Activated CD8-positive, alpha-beta memory T cell treated with anti-CD3 and anti-CD28 coated beads for 4 hours (primary cell): ENCODE data around the gene RCVRN.

Source experiments
- DNase-seq, 2 donors: peaks; one replicate each; pipeline ENCODE4 v3.0.0-alpha.2; 2020; ENCODE audit warnings: low read depth in 2 of 2

RCVRN gene

GRCh38 chr17:9898812-9899211 lies 6.3 kb downstream of the RCVRN start:
- DNase-seq = no peak

GRCh38 chr17:9897372-9897968 lies 7.6 kb downstream of the RCVRN start:
- no peak for DNase-seq

DNA sequence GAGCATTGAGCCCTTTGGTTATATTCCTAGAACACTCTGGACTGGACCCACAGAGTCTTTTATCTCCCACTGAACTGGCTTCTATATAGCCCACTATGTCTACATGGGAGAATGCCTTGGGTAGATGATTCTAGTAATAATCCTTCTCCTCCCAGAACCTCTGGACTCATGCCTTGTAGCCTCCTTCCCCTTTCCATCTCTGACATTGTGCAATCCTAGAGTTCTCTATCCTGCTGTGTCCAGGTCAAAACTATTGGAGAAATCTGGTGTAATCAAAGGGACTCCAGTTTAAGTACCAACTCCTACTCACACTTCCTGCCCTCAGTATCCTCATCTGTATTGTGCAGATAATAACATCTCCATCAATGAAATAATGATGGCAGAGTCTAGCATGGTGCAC lies 9.1 kb downstream of the RCVRN start:
- no peak for DNase-seq

GRCh38 chr17:9894231-9894630 lies 10.8 kb downstream of the RCVRN start:
- DNase-seq = no peak

- DNase-seq = no peak
Measured at GRCh38 chr17:9893411-9894012, 11.6 kb downstream of the RCVRN start.

- no peak for DNase-seq
Measured at GRCh38 chr17:9890124-9890523, 14.9 kb downstream of the RCVRN start.

- no peak for DNase-seq
Measured at GRCh38 chr17:9887508-9887907, 17.6 kb downstream of the RCVRN start.

DNA sequence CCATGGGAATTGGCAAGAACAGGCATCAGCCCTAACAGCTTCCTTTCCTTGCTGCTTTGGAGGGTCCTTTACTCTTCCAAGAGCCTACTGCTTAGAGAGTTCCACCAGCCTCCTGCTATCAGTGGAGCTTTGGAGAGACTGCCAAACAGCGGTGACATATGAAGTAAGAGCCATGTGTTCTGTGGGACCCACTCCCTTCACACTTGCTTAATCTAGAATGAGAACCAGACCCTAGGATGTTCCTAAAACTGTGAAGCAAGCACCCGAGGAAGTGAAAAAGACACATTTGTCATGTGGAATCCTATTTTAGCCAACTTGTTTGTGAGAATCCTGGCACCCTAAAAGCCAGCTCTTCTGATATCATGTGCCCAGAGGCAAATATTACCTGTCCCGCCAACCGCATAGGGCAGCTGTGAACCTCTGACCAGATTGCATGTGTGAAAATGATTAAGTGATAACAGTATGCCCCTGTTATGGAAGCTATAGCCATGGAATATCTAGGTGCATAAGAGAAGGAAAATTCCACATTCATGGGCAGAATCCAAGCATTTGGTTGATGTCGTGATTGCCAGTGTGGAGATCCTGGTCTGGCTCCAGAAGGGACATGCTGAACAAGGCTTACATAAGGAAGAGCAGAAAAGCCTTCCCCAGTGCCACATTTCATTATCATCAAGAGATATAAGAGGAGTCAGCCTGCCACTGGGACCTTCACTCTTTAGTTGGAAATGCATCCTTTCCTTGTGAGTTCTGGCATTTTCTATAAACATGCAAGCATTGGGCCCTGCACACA lies 18.7 kb downstream of the RCVRN start:
- DNase-seq = no peak

DNA sequence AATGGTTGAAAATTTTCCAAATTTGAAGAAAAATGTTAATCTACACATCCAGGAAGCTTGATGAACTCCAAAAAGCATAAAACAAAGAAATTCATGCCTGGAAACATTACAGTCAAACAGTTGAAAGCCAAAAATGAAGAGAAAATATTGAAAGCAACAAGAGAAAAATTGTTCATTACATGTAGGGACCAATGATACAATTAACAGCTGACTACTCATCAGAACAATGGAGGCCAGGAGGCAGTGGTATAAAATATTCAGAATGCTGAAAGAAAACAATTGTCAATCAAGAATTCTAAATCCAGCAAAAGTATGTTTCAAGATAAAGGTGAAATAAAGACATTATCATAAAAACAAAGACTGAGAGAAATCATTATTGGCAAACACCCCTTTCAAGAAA lies 21.6 kb downstream of the RCVRN start:
- no peak for DNase-seq

DNA sequence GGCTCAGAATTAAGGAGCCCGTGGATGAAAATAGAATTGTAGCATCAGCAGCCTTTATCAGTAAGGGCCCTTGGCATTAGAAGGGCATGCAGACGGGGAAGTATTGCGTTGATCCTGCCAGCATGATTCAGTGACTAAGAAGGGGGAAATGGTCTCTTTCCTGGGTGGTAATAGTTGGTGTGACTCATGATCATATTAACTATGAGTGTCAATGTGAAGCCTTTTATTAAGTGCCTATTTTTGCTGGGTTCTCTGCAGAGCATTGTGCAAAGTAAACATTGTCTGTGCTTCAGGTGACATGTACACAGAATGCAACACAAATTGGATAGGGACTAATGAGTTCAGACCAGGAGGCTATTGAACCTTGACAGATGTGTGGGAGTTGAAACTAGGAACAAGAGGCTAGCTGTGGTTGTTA lies 24.5 kb downstream of the RCVRN start:
- no peak for DNase-seq

DNA sequence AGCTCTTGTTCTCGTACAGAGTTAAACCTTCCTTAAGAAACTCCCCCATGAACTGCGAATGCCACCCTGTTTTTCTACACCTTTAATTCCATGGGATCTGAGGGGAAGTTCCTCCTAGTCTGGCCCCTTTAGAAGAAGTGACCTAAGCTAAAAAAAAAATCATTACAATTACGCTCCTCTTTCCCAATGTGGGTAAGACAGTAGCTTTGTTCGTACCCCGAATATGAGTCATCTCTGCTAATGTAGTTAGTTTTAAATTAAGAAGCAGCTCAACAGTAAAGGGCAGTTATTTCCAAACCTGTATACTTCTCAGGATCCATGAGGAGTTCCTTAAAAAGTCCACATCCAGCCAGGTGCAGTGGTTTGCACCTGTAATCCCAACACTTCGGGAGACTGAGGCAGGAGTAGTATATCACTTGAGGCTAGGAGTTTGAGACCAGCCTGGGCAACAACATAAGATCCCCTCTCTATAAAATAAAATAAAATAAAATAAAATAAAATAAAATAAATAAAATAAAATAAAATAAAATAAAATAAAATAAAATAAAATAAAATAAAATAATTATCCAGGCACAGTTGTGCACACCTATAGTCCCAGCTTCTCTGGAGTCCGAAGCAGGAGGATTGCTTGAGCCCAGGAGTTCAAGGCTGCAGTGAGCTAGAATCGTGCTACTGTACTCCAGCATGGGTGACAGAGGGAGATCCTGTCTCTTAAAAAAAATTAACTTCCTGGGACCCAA lies 26.1 kb downstream of the RCVRN start:
- DNase-seq = no peak

DNA sequence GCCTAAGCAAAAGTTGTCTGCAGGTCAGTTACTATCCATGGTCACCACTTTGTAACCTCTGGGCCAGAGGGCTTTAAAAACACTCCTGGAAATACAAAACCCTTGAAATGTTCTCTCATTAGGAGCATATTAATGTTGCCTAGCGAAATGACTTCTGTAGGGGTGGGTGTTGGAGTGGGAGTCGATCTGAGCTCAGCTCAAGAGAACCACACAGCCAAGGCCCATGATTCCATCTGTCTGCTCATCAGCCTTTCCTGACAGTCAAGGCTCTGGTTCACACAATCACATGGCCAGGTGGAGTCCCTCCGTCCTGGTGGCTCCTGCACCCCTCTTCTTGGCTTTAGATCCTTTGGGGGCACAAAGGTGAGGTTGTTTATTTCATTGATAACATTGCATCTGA lies 26.7 kb downstream of the RCVRN start:
- no peak for DNase-seq

GRCh38 chr17:9875441-9875840 lies 29.6 kb downstream of the RCVRN start:
- no peak for DNase-seq

- DNase-seq = no peak
Measured at GRCh38 chr17:9874722-9875121, 30.3 kb downstream of the RCVRN start.

DNA sequence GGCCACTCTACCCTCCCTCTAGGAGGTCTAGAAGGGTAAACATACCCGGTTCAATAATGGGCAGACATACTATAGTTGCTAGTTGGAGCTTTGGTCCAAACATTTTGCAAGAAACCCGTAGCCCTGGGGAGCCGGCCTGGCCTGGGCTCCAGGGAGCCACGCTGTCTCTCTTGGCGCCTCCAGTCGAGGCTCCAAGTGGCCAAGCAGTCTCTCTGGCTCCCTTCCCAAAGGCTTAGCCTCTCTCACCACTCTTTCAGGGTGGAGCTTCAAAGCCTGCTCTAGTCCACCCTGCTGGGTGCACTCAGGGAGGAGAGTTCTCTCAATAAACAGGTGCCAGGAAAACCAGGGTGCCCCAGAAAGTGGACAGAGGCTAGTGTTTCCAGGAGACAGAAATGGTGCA lies 32.2 kb downstream of the RCVRN start:
- DNase-seq = no peak

DNA sequence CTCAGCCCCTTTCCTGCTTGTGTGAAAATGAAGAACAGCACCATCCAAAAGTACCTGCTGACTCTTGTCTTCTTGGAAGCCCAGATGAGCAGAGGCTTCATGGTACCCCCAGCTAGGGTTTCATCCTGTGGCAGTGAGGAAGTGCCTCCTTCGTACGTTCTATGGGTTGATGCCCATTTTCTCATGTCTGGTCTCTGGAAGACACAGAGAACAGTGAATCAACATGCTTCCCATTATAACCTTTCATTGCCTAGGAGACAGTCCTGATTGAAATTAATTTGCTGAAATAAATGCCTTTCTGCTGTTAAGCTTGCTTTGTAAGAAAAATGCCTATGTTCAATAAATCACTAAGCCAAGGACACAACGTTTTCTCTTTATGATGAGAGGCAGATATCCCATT lies 36.5 kb downstream of the RCVRN start:
- DNase-seq = no peak

DNA sequence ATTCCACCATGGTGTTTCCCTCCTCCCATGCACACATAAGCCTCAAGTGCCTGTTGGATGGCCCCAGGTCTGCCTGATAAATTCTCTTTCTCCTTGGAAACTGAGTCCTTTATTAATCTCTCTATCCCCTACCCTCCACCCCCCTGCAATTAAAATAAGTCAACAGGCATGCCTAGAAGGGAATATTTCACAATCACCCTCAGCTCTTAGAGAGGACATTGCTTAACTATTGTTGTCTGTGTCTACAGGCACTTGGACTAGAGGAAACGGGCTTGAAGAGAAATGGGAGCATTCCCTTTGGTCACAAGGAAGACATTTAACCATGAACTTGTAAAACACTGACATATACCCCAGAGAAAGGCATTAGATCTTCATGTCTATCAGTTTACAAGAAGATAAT lies 39.5 kb downstream of the RCVRN start:
- no peak for DNase-seq

DNA sequence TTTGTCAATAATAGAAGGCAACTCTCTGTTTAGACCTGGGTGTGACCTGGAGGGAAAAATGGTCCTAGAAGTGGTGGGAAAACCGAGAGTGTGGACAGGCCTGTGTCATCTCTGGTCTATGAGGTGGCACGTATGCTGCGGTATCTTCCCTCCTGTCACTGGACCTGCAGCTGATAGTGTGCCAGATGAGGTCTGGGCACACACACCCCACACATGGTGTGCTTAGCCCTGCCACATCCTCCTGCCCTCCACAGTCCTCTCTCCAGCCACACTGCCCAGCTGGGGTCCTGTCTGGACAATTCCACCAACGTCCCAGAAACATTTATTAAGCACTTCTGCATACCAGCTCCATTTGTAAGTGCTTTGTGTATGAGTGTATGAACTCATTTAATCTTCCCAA lies 42.1 kb downstream of the RCVRN start:
- no peak for DNase-seq

GRCh38 chr17:9862220-9862619 lies 42.9 kb downstream of the RCVRN start:
- DNase-seq = no peak

GRCh38 chr17:9860851-9861250 lies 44.2 kb downstream of the RCVRN start:
- no peak for DNase-seq

DNA sequence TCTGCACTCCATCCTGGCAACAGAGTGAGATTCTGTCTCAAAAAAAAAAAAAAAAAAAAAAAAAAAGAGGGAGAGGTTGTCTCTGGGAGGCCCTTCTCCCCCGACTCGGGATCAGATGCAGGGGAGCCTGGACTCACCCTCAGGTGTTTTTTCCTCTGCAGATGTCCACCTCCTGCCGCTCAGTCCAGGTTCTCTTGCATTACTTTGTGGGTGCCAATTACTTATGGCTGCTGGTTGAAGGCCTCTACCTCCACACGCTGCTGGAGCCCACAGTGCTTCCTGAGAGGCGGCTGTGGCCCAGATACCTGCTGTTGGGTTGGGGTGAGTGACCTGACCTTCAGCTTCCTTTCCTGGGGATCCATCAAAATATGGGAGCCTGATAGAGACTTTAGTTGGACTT lies 45.3 kb downstream of the RCVRN start:
- no peak for DNase-seq

- no peak for DNase-seq
Measured at GRCh38 chr17:9855036-9855435, 50.0 kb downstream of the RCVRN start.

- no peak for DNase-seq
Measured at GRCh38 chr17:9854255-9854654, 50.8 kb downstream of the RCVRN start.
